Mucosa of stomach (tissue), 1 donor: ENCODE results near the gene DIS3.
A peak's percentile ranks its signal among the peaks of the same experiment; 100 is the strongest.
"Not testable (repeated sequence)": the region's sequence is repeated elsewhere in the genome, so short reads cannot be mapped to it uniquely, and the experiment has no call there.

Source experiments
- H3K27me3 ChIP-seq: one replicate; pipeline ENCODE4 v1.7.0; 2013; ENCODE audit warnings: mild to moderate bottlenecking, low read length; ENCODE audit not compliant: control insufficient read depth, insufficient read depth
- H3K36me3 ChIP-seq: one replicate; pipeline ENCODE4 v1.7.0; 2013; ENCODE audit warnings: low read length; ENCODE audit not compliant: control insufficient read depth, insufficient read depth
- H3K4me1 ChIP-seq: one replicate; pipeline ENCODE4 v1.7.0; 2013; ENCODE audit warnings: mild to moderate bottlenecking, low read length; ENCODE audit not compliant: control insufficient read depth, insufficient read depth
- H3K4me3 ChIP-seq: one replicate; pipeline ENCODE4 v1.7.0; 2013; ENCODE audit warnings: low read length
- H3K9ac ChIP-seq: one replicate; pipeline ENCODE4 v1.7.0; 2013; ENCODE audit warnings: mild to moderate bottlenecking, low read length, moderate library complexity
- H3K9me3 ChIP-seq: one replicate; pipeline ENCODE4 v1.7.0; 2013; ENCODE audit warnings: mild to moderate bottlenecking, low read length, moderate library complexity; ENCODE audit not compliant: control insufficient read depth
- donor health status: Pancreatic carcinoma.

Gene DIS3

GRCh38 chr13:72728290-72728605, 53.5 kb downstream of the DIS3 start:
- no peaks in the 10 kb centered on the region for H3K9me3 ChIP-seq
- H3K4me3 ChIP-seq: peak overlapping the region; percentile 76
- H3K4me1 ChIP-seq: no peaks in the 10 kb centered on the region
- no peaks in the 10 kb centered on the region for H3K27me3 ChIP-seq
- H3K36me3 ChIP-seq: no peaks in the 10 kb centered on the region
- peak overlapping the region; percentile 72 for H3K9ac ChIP-seq

- no peaks in the 10 kb centered on the region for H3K9me3 ChIP-seq
- H3K27me3 ChIP-seq: no peaks in the 10 kb centered on the region
- peak within 1 kb of the TSS; percentile 85 for H3K9ac ChIP-seq
- peak within 1 kb of the TSS; percentile 78 for H3K4me3 ChIP-seq
- no peaks in the 10 kb centered on the region for H3K36me3 ChIP-seq
- H3K4me1 ChIP-seq: no peaks in the 10 kb centered on the region
These were observed 54.0 kb downstream of the DIS3 start, which contains the start of the genes BORA and MZT1 for GRCh38 chr13:72727417-72728289. TSS of gene BORA (plus strand) at chr13:72727923. CDS start at chr13:72728941, 1,018 bp downstream. TSS of gene MZT1 (minus strand) at chr13:72727629. CDS start at chr13:72727602, 27 bp downstream.

- H3K27me3 ChIP-seq: no peaks in the 10 kb centered on the region
- no peaks in the 10 kb centered on the region for H3K4me1 ChIP-seq
- no peaks in the 10 kb centered on the region for H3K9me3 ChIP-seq
- no peaks in the 10 kb centered on the region for H3K36me3 ChIP-seq
- peak overlapping the region; percentile 78 for H3K4me3 ChIP-seq
- peak overlapping the region; percentile 85 for H3K9ac ChIP-seq
These were observed 54.8 kb downstream of the DIS3 start for GRCh38 chr13:72726726-72727416.

GRCh38 chr13:72726185-72726584, 55.5 kb downstream of the DIS3 start:
- H3K4me3 ChIP-seq, H3K9me3 ChIP-seq, H3K36me3 ChIP-seq, H3K4me1 ChIP-seq, H3K9ac ChIP-seq, H3K27me3 ChIP-seq: not testable (repeated sequence)

GRCh38 chr13:72716776-72717175, 64.9 kb downstream of the DIS3 start:
- no peaks in the 10 kb centered on the region for H3K9me3 ChIP-seq
- H3K4me3 ChIP-seq: no peak overlapping the region
- no peaks in the 10 kb centered on the region for H3K27me3 ChIP-seq
- H3K9ac ChIP-seq: no peak overlapping the region
- no peaks in the 10 kb centered on the region for H3K4me1 ChIP-seq
- no peaks in the 10 kb centered on the region for H3K36me3 ChIP-seq
